Erythroblast (primary cell): ENCODE results near the gene UBE2I.

ENCODE experiments used
- GATA1 ChIP-seq: IDR thresholded peaks from 2 replicates; pipeline ENCODE4 v1.6.1; 2011; ENCODE audit warnings: low read depth, mild to moderate bottlenecking, control low read depth, low read length, moderate library complexity
- POLR2A ChIP-seq: IDR thresholded peaks from 2 replicates; pipeline ENCODE4 v1.6.1; 2011; ENCODE audit warnings: mild to moderate bottlenecking, low read length

DNA sequence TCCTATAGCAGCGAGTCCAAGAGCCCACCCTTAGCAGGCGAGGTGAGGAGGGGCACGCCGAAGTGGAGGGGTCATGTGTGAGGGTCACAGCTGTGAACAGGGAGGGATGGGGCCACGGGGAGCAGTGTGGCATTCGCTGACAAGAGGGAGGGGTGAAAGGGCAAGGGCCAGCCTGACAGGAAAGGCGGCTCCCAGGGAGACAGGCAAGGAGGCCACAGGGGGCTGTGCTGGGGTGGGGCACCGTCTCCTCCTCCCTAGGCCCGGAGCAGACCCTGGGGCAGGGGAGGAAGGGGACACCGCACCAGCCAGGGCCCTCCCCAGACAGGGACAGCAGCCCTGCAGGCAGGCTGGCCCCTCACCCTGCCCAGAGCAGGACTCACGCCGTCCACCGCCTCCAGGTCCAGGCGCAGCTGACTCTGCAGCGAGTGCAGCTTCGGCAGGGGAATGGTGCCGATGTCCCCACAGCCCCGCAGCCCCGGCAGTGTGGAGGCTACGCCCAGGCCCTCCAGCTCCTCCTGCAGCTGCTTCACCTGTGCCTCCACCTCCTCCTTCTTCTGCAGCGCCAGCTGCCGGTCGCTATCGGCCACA is 57.4 kb downstream of the UBE2I start:
- TF ChIP-seq POLR2A (no peak), GATA1 (no peak)
